A673 (cell line): ENCODE results near the gene MLANA. TPM values are rescaled to one million over a fixed set of nuclear protein-coding genes. Genes with fewer than 3 reads are reported as not detected.

ENCODE experiments used
- BruUV-seq: library from RNA; stranded (reverse); fragments of 400-500 nt; replicated peaks from 2 replicates; lab custom pipeline; 2021; lab: Mats Ljungman, UMichigan
- CTCF ChIA-PET: fragments of 300-600 bp; sonication (Branson Sonifier 250); formaldehyde crosslinking; loops from one replicate; lab custom pipeline; 2022; ENCODE audit warnings: antibody characterized with exemption; lab: Charles Lee
- POLR2A ChIA-PET: fragments of 300-600 bp; sonication (Branson Sonifier 250); formaldehyde crosslinking; loops from one replicate; lab custom pipeline; 2022; ENCODE audit warnings: antibody characterized with exemption; ENCODE audit not compliant: low non-redundant PET; lab: Charles Lee
- DNase-seq: peaks from one replicate; pipeline ENCODE4 v3.0.0-alpha.2; 2015; ENCODE audit warnings: low spot score
- H3K27ac ChIP-seq: fragments of 200-600 bp; sonication (generic); 2 replicates; pipeline ENCODE4 v1.5.1; 2016; ENCODE audit warnings: mixed run types, low read depth, mild to moderate bottlenecking, mixed read lengths, antibody characterized with exemption, low read length; ENCODE audit not compliant: poor library complexity, severe bottlenecking
- H3K27me3 ChIP-seq: fragments of 200-600 bp; sonication (generic); replicated peaks from 2 replicates; pipeline ENCODE4 v1.6.1; 2017; ENCODE audit warnings: mixed run types, low read depth, mild to moderate bottlenecking, mixed read lengths, antibody characterized with exemption, low read length; ENCODE audit not compliant: insufficient read depth, poor library complexity
- H3K36me3 ChIP-seq: fragments of 200-600 bp; sonication (generic); 2 replicates; pipeline ENCODE4 v1.6.1; 2016; ENCODE audit warnings: mixed run types, mild to moderate bottlenecking, mixed read lengths, antibody characterized with exemption, low read length; ENCODE audit not compliant: insufficient read depth, poor library complexity, severe bottlenecking
- H3K4me1 ChIP-seq: fragments of 200-600 bp; sonication (generic); 2 replicates; pipeline ENCODE4 v1.6.1; 2017; ENCODE audit warnings: mixed run types, mild to moderate bottlenecking, mixed read lengths, antibody characterized with exemption, low read length; ENCODE audit not compliant: insufficient read depth, poor library complexity, severe bottlenecking
- H3K4me3 ChIP-seq: fragments of 200-600 bp; sonication (generic); 2 replicates; pipeline ENCODE4 v1.5.1; 2016; ENCODE audit warnings: low read depth, mixed run types, mild to moderate bottlenecking, mixed read lengths, low read length; ENCODE audit not compliant: poor library complexity, severe bottlenecking
- H3K9me3 ChIP-seq: fragments of 200-600 bp; sonication (generic); 2 replicates; pipeline ENCODE4 v1.6.1; 2016; ENCODE audit warnings: mixed run types, low read depth, mild to moderate bottlenecking, mixed read lengths, antibody characterized with exemption, low read length; ENCODE audit not compliant: poor library complexity, severe bottlenecking
- CTCF ChIP-seq: fragments of 300-800, 200-600 bp; sonication (generic); conservative IDR thresholded peaks from 2 replicates; pipeline ENCODE4 v1.5.1; 2017; ENCODE audit warnings: low read depth, mild to moderate bottlenecking, antibody characterized with exemption, low read length, moderate library complexity, mixed read lengths
- EZH2 ChIP-seq: fragments of 200-600 bp; sonication (generic); IDR thresholded peaks from 2 replicates; pipeline ENCODE4 v1.6.1; 2017; ENCODE audit warnings: borderline replicate concordance, low read depth, mild to moderate bottlenecking, mixed read lengths, antibody characterized with exemption, low read length; ENCODE audit not compliant: poor library complexity, severe bottlenecking
- intact Hi-C: fragments of 100-400 bp; cut with micrococcal nuclease; formaldehyde crosslinking; loops from one replicate; pipeline ENCODE4 v1.10.0; 2022; ENCODE audit not compliant: unreplicated experiment
- total RNA-seq: library from RNA; stranded (reverse); gene quantifications from 2 replicates; pipeline ENCODE4 v1.2.3, GENCODE V29; 2021

The MLANA gene
- total RNA-seq, 1 experiment from 2014 or later: not detected

- Histone ChIP-seq H3K36me3 (no peaks in the 10 kb centered on the region), H3K4me1 (peaks cover 7% of the 10 kb centered on the region), H3K4me3 (no peak overlapping the region), H3K9me3 (no peaks in the 10 kb centered on the region), H3K27me3 (peaks cover 12% of the 10 kb centered on the region), H3K27ac (no peak overlapping the region)
- intact Hi-C loops: no loop called here
- TF ChIP-seq EZH2 (no peak), CTCF (no peak)
- no peak for DNase-seq
- BruUV-seq: no TSS peak
- ChIA-PET POLR2A (interaction anchor here (0.6 kb wide), 1 partner anchor 855 kb away, joined by 4 read pairs; no protein-coding TSS in a partner anchor), CTCF (interaction anchor here (1.2 kb wide), 1 partner anchor 159 kb away, joined by 3 read pairs; no protein-coding TSS in a partner anchor)
Observed at GRCh38 chr9:5895782-5896181, 5.1 kb downstream of the MLANA start.

GRCh38 chr9:5896863-5897262 is 6.2 kb downstream of the MLANA start:
- peaks cover 10% of the 10 kb centered on the region for H3K4me1 ChIP-seq
- intact Hi-C loops: no loop called here
- POLR2A ChIA-PET: interaction anchor here (0.6 kb wide), 1 partner anchor 1298 kb away, joined by 3 read pairs; no protein-coding TSS in a partner anchor
- TF ChIP-seq EZH2 (no peak), CTCF (no peak)
- no peak for DNase-seq
- BruUV-seq: no TSS peak
- CTCF ChIA-PET: interaction anchor here (1.2 kb wide), 1 partner anchor 158 kb away, joined by 3 read pairs; no protein-coding TSS in a partner anchor
- H3K27ac ChIP-seq: no peak overlapping the region
- H3K9me3 ChIP-seq: no peaks in the 10 kb centered on the region
- H3K4me3 ChIP-seq: no peak overlapping the region
- H3K36me3 ChIP-seq: no peaks in the 10 kb centered on the region
- peaks cover under 1% of the 10 kb centered on the region for H3K27me3 ChIP-seq

GRCh38 chr9:5897851-5898250 is 7.2 kb downstream of the MLANA start:
- no peak for DNase-seq
- intact Hi-C loops: no loop called here
- no peaks in the 10 kb centered on the region for H3K27me3 ChIP-seq
- TF ChIP-seq CTCF (no peak), EZH2 (no peak)
- BruUV-seq: no TSS peak
- H3K4me1 ChIP-seq: peaks cover 10% of the 10 kb centered on the region
- POLR2A ChIA-PET: no interaction called here
- H3K36me3 ChIP-seq: no peaks in the 10 kb centered on the region
- H3K9me3 ChIP-seq: no peaks in the 10 kb centered on the region
- CTCF ChIA-PET: no interaction called here
- no peak overlapping the region for H3K27ac ChIP-seq
- H3K4me3 ChIP-seq: no peak overlapping the region
